OCI-LY3 (cell line): ENCODE data around the gene MASP1.

ENCODE experiments used
- H2AFZ ChIP-seq: fragments of 200-600, 300-600 bp; shearing (Covaris generic); 2 replicates; pipeline ENCODE4 v1.6.0; 2014; ENCODE audit warnings: antibody characterized with exemption, low read depth, low read length
- H3K27ac ChIP-seq: fragments of 200-600, 300-600 bp; sonication (generic); 2 replicates; pipeline ENCODE4 v1.5.1; 2014; ENCODE audit warnings: mild to moderate bottlenecking, low read length, moderate library complexity, mixed read lengths
- H3K27me3 ChIP-seq: fragments of 200-600, 300-600 bp; sonication (generic); 2 replicates; pipeline ENCODE4 v1.6.1; 2014; ENCODE audit warnings: low read depth, low read length, mixed read lengths
- H3K36me3 ChIP-seq: fragments of 200-600, 300-600 bp; sonication (generic); replicated peaks from 2 replicates; pipeline ENCODE3; 2014; ENCODE audit warnings: low read depth, low read length, mixed read lengths
- H3K4me1 ChIP-seq: fragments of 300-600, 200-600 bp; sonication (generic); 2 replicates; pipeline ENCODE4 v1.6.1; 2014; ENCODE audit warnings: low read length, mixed read lengths
- H3K4me2 ChIP-seq: fragments of 200-600, 300-600 bp; sonication (generic); 2 replicates; pipeline ENCODE4 v1.6.1; 2014; ENCODE audit warnings: low read length, mixed read lengths
- H3K4me3 ChIP-seq: fragments of 300-600, 200-600 bp; sonication (generic); 2 replicates; pipeline ENCODE4 v1.5.1; 2014; ENCODE audit warnings: antibody characterized with exemption, mild to moderate bottlenecking, low read length, moderate library complexity
- H3K79me2 ChIP-seq: fragments of 300-600, 200-600 bp; shearing (Covaris generic); 2 replicates; pipeline ENCODE4 v1.6.1; 2014; ENCODE audit warnings: mild to moderate bottlenecking, low read length, mixed read lengths
- H3K9ac ChIP-seq: fragments of 300-600, 200-600 bp; shearing (Covaris generic); 2 replicates; pipeline ENCODE4 v1.6.0; 2014; ENCODE audit warnings: mild to moderate bottlenecking, low read length, moderate library complexity
- H3K9me3 ChIP-seq: fragments of 200-600, 300-600 bp; shearing (Covaris generic); 2 replicates; pipeline ENCODE4 v1.6.1; 2014; ENCODE audit warnings: low read length, mixed read lengths; ENCODE audit not compliant: insufficient read depth
- H4K20me1 ChIP-seq: fragments of 200-600, 300-600 bp; sonication (generic); 2 replicates; pipeline ENCODE4 v1.6.1; 2016; ENCODE audit warnings: low read length, mixed read lengths; ENCODE audit not compliant: insufficient read depth
- CTCF ChIP-seq: fragments of 200-600, 300-600 bp; sonication (generic); IDR thresholded peaks from 2 replicates; pipeline ENCODE4 v1.5.1; 2014; ENCODE audit warnings: antibody characterized with exemption, low read length, low read depth
- EZH2phosphoT487 ChIP-seq: fragments of 200-600 bp; shearing (Covaris generic); IDR thresholded peaks from 2 replicates; pipeline ENCODE4 v1.6.1; 2018; ENCODE audit warnings: antibody characterized with exemption, mixed run types, low read depth

The MASP1 gene

GRCh38 chr3:187305881-187306280 is 14.3 kb upstream of the MASP1 start:
- H3K4me2 ChIP-seq: no peak overlapping the region
- no peaks in the 10 kb centered on the region for H3K9me3 ChIP-seq
- no peaks in the 10 kb centered on the region for H4K20me1 ChIP-seq
- H3K36me3 ChIP-seq: no peaks in the 10 kb centered on the region
- TF ChIP-seq CTCF (no peak), EZH2phosphoT487 (no peak)
- H3K4me1 ChIP-seq: no peaks in the 10 kb centered on the region
- no peaks in the 10 kb centered on the region for H3K79me2 ChIP-seq
- H3K27me3 ChIP-seq: peaks cover 9% of the 10 kb centered on the region; the same call in 1 of the 2 replicates
- no peak overlapping the region for H3K9ac ChIP-seq
- no peak overlapping the region for H3K27ac ChIP-seq
- no peak overlapping the region for H2AFZ ChIP-seq
- no peak overlapping the region for H3K4me3 ChIP-seq

- no peak for TF ChIP-seq EZH2phosphoT487
- TF ChIP-seq CTCF: no peak
- H3K4me1 ChIP-seq: peaks cover 3% of the 10 kb centered on the region; the same call in 1 of the 2 replicates
These were observed 8.1 kb upstream of the MASP1 start for GRCh38 chr3:187299611-187300010.

GRCh38 chr3:187296911-187297310 is 5.4 kb upstream of the MASP1 start:
- Histone ChIP-seq H3K4me1 (peaks cover 25% of the 10 kb centered on the region), H3K79me2 (no peaks in the 10 kb centered on the region), H3K27ac (no peak overlapping the region), H3K9me3 (no peaks in the 10 kb centered on the region), H3K9ac (no peak overlapping the region), H3K4me2 (no peak overlapping the region), H3K36me3 (no peaks in the 10 kb centered on the region), H4K20me1 (no peaks in the 10 kb centered on the region), H3K4me3 (no peak overlapping the region), H2AFZ (no peak overlapping the region), H3K27me3 (peaks cover 4% of the 10 kb centered on the region; the same call in 1 of the 2 replicates)
- TF ChIP-seq EZH2phosphoT487: no peak
- no peak for TF ChIP-seq CTCF

More at GRCh38 chr3:187299611-187300010, 8.1 kb upstream of the MASP1 start:
- H3K9me3 ChIP-seq: no peaks in the 10 kb centered on the region
- H3K27me3 ChIP-seq: peaks cover 9% of the 10 kb centered on the region; the same call in 1 of the 2 replicates
- H3K79me2 ChIP-seq: no peaks in the 10 kb centered on the region
- no peaks in the 10 kb centered on the region for H3K36me3 ChIP-seq
- no peak overlapping the region for H2AFZ ChIP-seq
- H4K20me1 ChIP-seq: no peaks in the 10 kb centered on the region
- no peak overlapping the region for H3K4me2 ChIP-seq
- H3K9ac ChIP-seq: no peak overlapping the region
- no peak overlapping the region for H3K27ac ChIP-seq
- H3K4me3 ChIP-seq: no peak overlapping the region

- H3K4me1 ChIP-seq: peaks cover 33% of the 10 kb centered on the region
- H3K79me2 ChIP-seq: no peaks in the 10 kb centered on the region
- no peak overlapping the region for H3K27ac ChIP-seq
- no peaks in the 10 kb centered on the region for H4K20me1 ChIP-seq
- H3K27me3 ChIP-seq: peaks cover 7% of the 10 kb centered on the region
- H3K9ac ChIP-seq: no peak overlapping the region
- no peaks in the 10 kb centered on the region for H3K36me3 ChIP-seq
- peak overlapping the region; percentile 28 for H3K4me2 ChIP-seq
- no peaks in the 10 kb centered on the region for H3K9me3 ChIP-seq
- H2AFZ ChIP-seq: peak overlapping the region; percentile 67
- peak overlapping the region; percentile 15; the same call in 1 of the 2 replicates for H3K4me3 ChIP-seq
- TF ChIP-seq CTCF (no peak), EZH2phosphoT487 (no peak)
These were observed 4.5 kb upstream of the MASP1 start for GRCh38 chr3:187296058-187296457.
